ENCODE data around the gene LRRC58. TPM values are rescaled to one million over a fixed set of nuclear protein-coding genes. Genes with fewer than 3 reads are reported as not detected.

The LRRC58 gene
- total and polyA plus RNA-seq, 2 of the 8 experiments (the other 6 are each of a cell fraction or from before 2014, with no cell fraction given): 4.3 to 15.4 TPM

DNA sequence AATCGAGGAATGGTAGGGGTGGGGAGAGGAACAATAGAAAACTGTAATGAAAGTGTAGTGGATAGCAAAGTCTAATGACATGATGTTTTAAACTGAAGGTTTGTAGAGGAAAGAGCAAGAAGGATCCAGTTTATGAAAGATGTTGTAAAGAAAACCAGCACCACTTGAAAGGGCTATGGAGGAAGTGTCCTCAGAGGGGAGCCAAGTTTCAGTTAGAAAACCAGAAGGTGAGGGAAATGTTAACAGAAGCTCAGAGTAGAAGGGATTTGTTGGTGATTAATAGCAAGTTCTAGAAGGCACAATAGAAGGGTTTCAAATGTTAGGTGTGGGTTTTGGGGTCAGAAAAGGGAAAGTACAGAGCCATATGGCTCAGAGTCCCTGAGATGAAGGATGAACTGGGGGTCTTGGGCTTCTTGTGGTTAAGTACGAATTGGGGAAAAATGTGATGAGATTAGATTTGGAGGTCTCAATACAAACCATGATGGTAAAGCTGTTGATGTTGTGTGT lies 33.8 kb upstream of the LRRC58 start (continued):
- TF ChIP-seq, protein P1, sequence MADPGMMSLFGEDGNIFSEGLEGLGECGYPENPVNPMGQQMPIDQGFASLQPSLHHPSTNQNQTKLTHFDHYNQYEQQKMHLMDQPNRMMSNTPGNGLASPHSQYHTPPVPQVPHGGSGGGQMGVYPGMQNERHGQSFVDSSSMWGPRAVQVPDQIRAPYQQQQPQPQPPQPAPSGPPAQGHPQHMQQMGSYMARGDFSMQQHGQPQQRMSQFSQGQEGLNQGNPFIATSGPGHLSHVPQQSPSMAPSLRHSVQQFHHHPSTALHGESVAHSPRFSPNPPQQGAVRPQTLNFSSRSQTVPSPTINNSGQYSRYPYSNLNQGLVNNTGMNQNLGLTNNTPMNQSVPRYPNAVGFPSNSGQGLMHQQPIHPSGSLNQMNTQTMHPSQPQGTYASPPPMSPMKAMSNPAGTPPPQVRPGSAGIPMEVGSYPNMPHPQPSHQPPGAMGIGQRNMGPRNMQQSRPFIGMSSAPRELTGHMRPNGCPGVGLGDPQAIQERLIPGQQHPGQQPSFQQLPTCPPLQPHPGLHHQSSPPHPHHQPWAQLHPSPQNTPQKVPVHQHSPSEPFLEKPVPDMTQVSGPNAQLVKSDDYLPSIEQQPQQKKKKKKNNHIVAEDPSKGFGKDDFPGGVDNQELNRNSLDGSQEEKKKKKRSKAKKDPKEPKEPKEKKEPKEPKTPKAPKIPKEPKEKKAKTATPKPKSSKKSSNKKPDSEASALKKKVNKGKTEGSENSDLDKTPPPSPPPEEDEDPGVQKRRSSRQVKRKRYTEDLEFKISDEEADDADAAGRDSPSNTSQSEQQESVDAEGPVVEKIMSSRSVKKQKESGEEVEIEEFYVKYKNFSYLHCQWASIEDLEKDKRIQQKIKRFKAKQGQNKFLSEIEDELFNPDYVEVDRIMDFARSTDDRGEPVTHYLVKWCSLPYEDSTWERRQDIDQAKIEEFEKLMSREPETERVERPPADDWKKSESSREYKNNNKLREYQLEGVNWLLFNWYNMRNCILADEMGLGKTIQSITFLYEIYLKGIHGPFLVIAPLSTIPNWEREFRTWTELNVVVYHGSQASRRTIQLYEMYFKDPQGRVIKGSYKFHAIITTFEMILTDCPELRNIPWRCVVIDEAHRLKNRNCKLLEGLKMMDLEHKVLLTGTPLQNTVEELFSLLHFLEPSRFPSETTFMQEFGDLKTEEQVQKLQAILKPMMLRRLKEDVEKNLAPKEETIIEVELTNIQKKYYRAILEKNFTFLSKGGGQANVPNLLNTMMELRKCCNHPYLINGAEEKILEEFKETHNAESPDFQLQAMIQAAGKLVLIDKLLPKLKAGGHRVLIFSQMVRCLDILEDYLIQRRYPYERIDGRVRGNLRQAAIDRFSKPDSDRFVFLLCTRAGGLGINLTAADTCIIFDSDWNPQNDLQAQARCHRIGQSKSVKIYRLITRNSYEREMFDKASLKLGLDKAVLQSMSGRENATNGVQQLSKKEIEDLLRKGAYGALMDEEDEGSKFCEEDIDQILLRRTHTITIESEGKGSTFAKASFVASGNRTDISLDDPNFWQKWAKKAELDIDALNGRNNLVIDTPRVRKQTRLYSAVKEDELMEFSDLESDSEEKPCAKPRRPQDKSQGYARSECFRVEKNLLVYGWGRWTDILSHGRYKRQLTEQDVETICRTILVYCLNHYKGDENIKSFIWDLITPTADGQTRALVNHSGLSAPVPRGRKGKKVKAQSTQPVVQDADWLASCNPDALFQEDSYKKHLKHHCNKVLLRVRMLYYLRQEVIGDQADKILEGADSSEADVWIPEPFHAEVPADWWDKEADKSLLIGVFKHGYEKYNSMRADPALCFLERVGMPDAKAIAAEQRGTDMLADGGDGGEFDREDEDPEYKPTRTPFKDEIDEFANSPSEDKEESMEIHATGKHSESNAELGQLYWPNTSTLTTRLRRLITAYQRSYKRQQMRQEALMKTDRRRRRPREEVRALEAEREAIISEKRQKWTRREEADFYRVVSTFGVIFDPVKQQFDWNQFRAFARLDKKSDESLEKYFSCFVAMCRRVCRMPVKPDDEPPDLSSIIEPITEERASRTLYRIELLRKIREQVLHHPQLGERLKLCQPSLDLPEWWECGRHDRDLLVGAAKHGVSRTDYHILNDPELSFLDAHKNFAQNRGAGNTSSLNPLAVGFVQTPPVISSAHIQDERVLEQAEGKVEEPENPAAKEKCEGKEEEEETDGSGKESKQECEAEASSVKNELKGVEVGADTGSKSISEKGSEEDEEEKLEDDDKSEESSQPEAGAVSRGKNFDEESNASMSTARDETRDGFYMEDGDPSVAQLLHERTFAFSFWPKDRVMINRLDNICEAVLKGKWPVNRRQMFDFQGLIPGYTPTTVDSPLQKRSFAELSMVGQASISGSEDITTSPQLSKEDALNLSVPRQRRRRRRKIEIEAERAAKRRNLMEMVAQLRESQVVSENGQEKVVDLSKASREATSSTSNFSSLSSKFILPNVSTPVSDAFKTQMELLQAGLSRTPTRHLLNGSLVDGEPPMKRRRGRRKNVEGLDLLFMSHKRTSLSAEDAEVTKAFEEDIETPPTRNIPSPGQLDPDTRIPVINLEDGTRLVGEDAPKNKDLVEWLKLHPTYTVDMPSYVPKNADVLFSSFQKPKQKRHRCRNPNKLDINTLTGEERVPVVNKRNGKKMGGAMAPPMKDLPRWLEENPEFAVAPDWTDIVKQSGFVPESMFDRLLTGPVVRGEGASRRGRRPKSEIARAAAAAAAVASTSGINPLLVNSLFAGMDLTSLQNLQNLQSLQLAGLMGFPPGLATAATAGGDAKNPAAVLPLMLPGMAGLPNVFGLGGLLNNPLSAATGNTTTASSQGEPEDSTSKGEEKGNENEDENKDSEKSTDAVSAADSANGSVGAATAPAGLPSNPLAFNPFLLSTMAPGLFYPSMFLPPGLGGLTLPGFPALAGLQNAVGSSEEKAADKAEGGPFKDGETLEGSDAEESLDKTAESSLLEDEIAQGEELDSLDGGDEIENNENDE (IDR thresholded peaks at IDR 0.05; ENCODE audit: insufficient replicate concordance, low read length): no peak
- TF ChIP-seq PHF8 (conservative IDR thresholded peaks at IDR 0.05; ENCODE audit: low read depth, low read length): no peak
- TF ChIP-seq CBX5 (IDR thresholded peaks at IDR 0.05; ENCODE audit: low read depth, low read length): no peak
- TF ChIP-seq POLR2A (IDR thresholded peaks at IDR 0.05; ENCODE audit: control extremely low read depth in 1 of 2, low read depth in 2 of 2, low read length in 2 of 2): no peak
- TF ChIP-seq ZNF274 (IDR thresholded peaks at IDR 0.05; ENCODE audit: borderline replicate concordance, extremely low read depth, low read length): no peak
- TF ChIP-seq SP4 (IDR thresholded peaks at IDR 0.05; ENCODE audit: low read length): no peak
- no peak for TF ChIP-seq EP300 (IDR thresholded peaks at IDR 0.05; ENCODE audit: borderline replicate concordance in 1 of 2, low read depth in 2 of 2, low read length in 2 of 2)
- no peak for TF ChIP-seq HDAC6 (IDR thresholded peaks at IDR 0.05; ENCODE audit: low read depth, low read length)
- TF ChIP-seq SIX5 (IDR thresholded peaks at IDR 0.05; ENCODE audit: low read depth, low read length): no peak

Measured in H1 (cell line).